ENCODE measurements around the gene SCPEP1.

SCPEP1 gene

GRCh38 chr17:57001541-57001940, 23.6 kb downstream of the SCPEP1 start:
- Histone ChIP-seq H3F3A (ENCODE audit: insufficient read depth) (no peaks in the 10 kb centered on the region; the same call in 1 of the 2 replicates), H3K27ac (ENCODE audit: low read depth, low read length) (no peak overlapping the region), H2AFZ (ENCODE audit: low read depth, low read length, severe bottlenecking) (no peak overlapping the region), H3K9me2 (replicated peaks; ENCODE audit: insufficient read depth, low read length) (no peaks in the 10 kb centered on the region), H3K79me2 (ENCODE audit: insufficient read depth, low read length) (no peaks in the 10 kb centered on the region), H3K9me3 (ENCODE audit: insufficient read depth, low read length) (no peaks in the 10 kb centered on the region), H4K20me1 (ENCODE audit: low read depth, low read length) (no peaks in the 10 kb centered on the region), H3K4me3 (ENCODE audit: insufficient read depth, low read length, poor library complexity, severe bottlenecking) (no peak overlapping the region), H3K27me3 (ENCODE audit: low read length) (no peaks in the 10 kb centered on the region), H3K4me2 (ENCODE audit: low read depth, low read length, poor library complexity, severe bottlenecking) (no peak overlapping the region), H3K9ac (ENCODE audit: low read length) (no peak overlapping the region), H3K36me3 (ENCODE audit: low read length) (no peaks in the 10 kb centered on the region)
- TF ChIP-seq EZH2phosphoT487 (conservative IDR thresholded peaks at IDR 0.05; ENCODE audit: low read length) (no peak), CTCF (IDR thresholded peaks at IDR 0.05; ENCODE audit: insufficient read depth, low read length, poor library complexity, severe bottlenecking) (no peak)

- H3K27ac ChIP-seq (ENCODE audit: low read depth, low read length), result no peak overlapping the region
- no peak overlapping the region for H3K9ac ChIP-seq (ENCODE audit: low read length)
- TF ChIP-seq CTCF (IDR thresholded peaks at IDR 0.05; ENCODE audit: insufficient read depth, low read length, poor library complexity, severe bottlenecking) (no peak), EZH2phosphoT487 (conservative IDR thresholded peaks at IDR 0.05; ENCODE audit: low read length) (no peak)
- no peak overlapping the region for H2AFZ ChIP-seq (ENCODE audit: low read depth, low read length, severe bottlenecking)
- no peak overlapping the region for H3K4me2 ChIP-seq (ENCODE audit: low read depth, low read length, poor library complexity, severe bottlenecking)
- no peaks in the 10 kb centered on the region for H3K36me3 ChIP-seq (ENCODE audit: low read length)
- no peaks in the 10 kb centered on the region for H4K20me1 ChIP-seq (ENCODE audit: low read depth, low read length)
- H3K4me3 ChIP-seq (ENCODE audit: insufficient read depth, low read length, poor library complexity, severe bottlenecking), result no peak overlapping the region
- no peaks in the 10 kb centered on the region; the same call in 1 of the 2 replicates for H3F3A ChIP-seq (ENCODE audit: insufficient read depth)
- H3K27me3 ChIP-seq (ENCODE audit: low read length), result no peaks in the 10 kb centered on the region
- no peaks in the 10 kb centered on the region for H3K9me3 ChIP-seq (ENCODE audit: insufficient read depth, low read length)
- H3K9me2 ChIP-seq (replicated peaks; ENCODE audit: insufficient read depth, low read length), result no peaks in the 10 kb centered on the region
- H3K79me2 ChIP-seq (ENCODE audit: insufficient read depth, low read length), result no peaks in the 10 kb centered on the region
Measured at GRCh38 chr17:57002904-57003303, 25.0 kb downstream of the SCPEP1 start.

- no peaks in the 10 kb centered on the region for H3K9me3 ChIP-seq (ENCODE audit: insufficient read depth, low read length)
- H2AFZ ChIP-seq (ENCODE audit: low read depth, low read length, severe bottlenecking), result no peak overlapping the region
- H3F3A ChIP-seq (ENCODE audit: insufficient read depth), result no peaks in the 10 kb centered on the region; the same call in 1 of the 2 replicates
- H3K27me3 ChIP-seq (ENCODE audit: low read length), result no peaks in the 10 kb centered on the region
- no peaks in the 10 kb centered on the region for H4K20me1 ChIP-seq (ENCODE audit: low read depth, low read length)
- peak overlapping the region; percentile 40 for H3K4me2 ChIP-seq (ENCODE audit: low read depth, low read length, poor library complexity, severe bottlenecking)
- TF ChIP-seq EZH2phosphoT487 (conservative IDR thresholded peaks at IDR 0.05; ENCODE audit: low read length) (no peak), CTCF (IDR thresholded peaks at IDR 0.05; ENCODE audit: insufficient read depth, low read length, poor library complexity, severe bottlenecking) (peak; percentile 24)
- no peak overlapping the region for H3K9ac ChIP-seq (ENCODE audit: low read length)
- H3K9me2 ChIP-seq (replicated peaks; ENCODE audit: insufficient read depth, low read length), result no peaks in the 10 kb centered on the region
- H3K36me3 ChIP-seq (ENCODE audit: low read length), result no peaks in the 10 kb centered on the region
- peak overlapping the region; percentile 34 for H3K27ac ChIP-seq (ENCODE audit: low read depth, low read length)
- no peaks in the 10 kb centered on the region for H3K79me2 ChIP-seq (ENCODE audit: insufficient read depth, low read length)
- H3K4me3 ChIP-seq (ENCODE audit: insufficient read depth, low read length, poor library complexity, severe bottlenecking), result no peak overlapping the region
Measured at GRCh38 chr17:57004944-57005579, 27.1 kb downstream of the SCPEP1 start.

Data from SU-DHL-6 (cell line).